AG09319 (cell line): ENCODE results near the gene TRMT112.

Experiments
- DNase-seq: peaks from one replicate; pipeline ENCODE4 v3.0.0-alpha.2; 2010; ENCODE audit warnings: low read depth; ENCODE audit errors: extremely low read depth
- CTCF ChIP-seq: IDR thresholded peaks from 2 replicates; pipeline ENCODE4 v1.5.1; 2011; ENCODE audit warnings: low read depth, mild to moderate bottlenecking, inconsistent platforms, low read length, moderate library complexity

TRMT112 gene

GRCh38 chr11:64341851-64342791 lies 24.8 kb upstream of the TRMT112 start:
- TF ChIP-seq CTCF, result peak; percentile 27
- peak; percentile 59 for DNase-seq

- DNase-seq, result no peak
- no peak for TF ChIP-seq CTCF
These were observed 24.1 kb upstream of the TRMT112 start for GRCh38 chr11:64341429-64341828.

GRCh38 chr11:64340671-64341335 lies 23.4 kb upstream of the TRMT112 start:
- TF ChIP-seq CTCF, result no peak
- DNase-seq, result no peak

GRCh38 chr11:64339754-64340408 lies 22.5 kb upstream of the TRMT112 start, which contains the start of gene CCDC88B:
Gene CCDC88B (plus strand): TSS chr11:64340204. CDS start chr11:64340267, 63 bp downstream.
- TF ChIP-seq CTCF, result no peak
- DNase-seq, result no peak

- no peak for DNase-seq
- no peak for TF ChIP-seq CTCF
These were observed 21.9 kb upstream of the TRMT112 start for GRCh38 chr11:64339286-64339685.

- DNase-seq, result no peak
- no peak for TF ChIP-seq CTCF
These were observed 21.4 kb upstream of the TRMT112 start for GRCh38 chr11:64338716-64339115.
